NCI-H510A (cell line): Measurements from ENCODE around the gene PRR29.
"Not testable (repeated sequence)": the region's sequence is repeated elsewhere in the genome, so short reads cannot be mapped to it uniquely, and the experiment has no call there.

Experiments
- DNase-seq: peaks from one replicate; lab custom pipeline; 2025; lab: John Stamatoyannopoulos, UW

Gene PRR29

GRCh38 chr17:63974594-63975192 lies 23.5 kb upstream of the PRR29 start:
- no peak for DNase-seq

- DNase-seq = no peak
Observed at GRCh38 chr17:63975541-63976092, 22.5 kb upstream of the PRR29 start.

GRCh38 chr17:63976702-63977101 lies 21.4 kb upstream of the PRR29 start:
- DNase-seq = no peak

- no peak for DNase-seq
Observed at GRCh38 chr17:63978272-63979200, 19.6 kb upstream of the PRR29 start.

- DNase-seq = not testable (repeated sequence)
Observed at GRCh38 chr17:63982641-63983040, 15.5 kb upstream of the PRR29 start.

GRCh38 chr17:63983320-63983719 lies 14.8 kb upstream of the PRR29 start:
- DNase-seq = no peak

GRCh38 chr17:63984236-63984635 lies 13.9 kb upstream of the PRR29 start:
- no peak for DNase-seq

- DNase-seq = peak; percentile 21
Observed at GRCh38 chr17:63984651-63985386, 13.3 kb upstream of the PRR29 start.

- DNase-seq = no peak
Observed at GRCh38 chr17:63985387-63986140, 12.6 kb upstream of the PRR29 start.

GRCh38 chr17:63986821-63987220 lies 11.3 kb upstream of the PRR29 start:
- DNase-seq = peak; percentile 50

- DNase-seq = no peak
Observed at GRCh38 chr17:63987221-63988126, 10.7 kb upstream of the PRR29 start.

GRCh38 chr17:63988127-63988478 lies 10.0 kb upstream of the PRR29 start:
- DNase-seq = no peak

- no peak for DNase-seq
Observed at GRCh38 chr17:63988741-63989621, 9.2 kb upstream of the PRR29 start.

GRCh38 chr17:63989622-63990345 lies 8.4 kb upstream of the PRR29 start:
- DNase-seq = no peak

GRCh38 chr17:63991611-63992010 lies 6.5 kb upstream of the PRR29 start:
- no peak for DNase-seq

GRCh38 chr17:63993368-63993985 lies 4.7 kb upstream of the PRR29 start:
- DNase-seq = no peak

- no peak for DNase-seq
Observed at GRCh38 chr17:63995626-63996025, 2.5 kb upstream of the PRR29 start.

- no peak for DNase-seq
Observed at GRCh38 chr17:63996430-63997182, 1.5 kb upstream of the PRR29 start.
